Placental epithelial cell (primary cell): ENCODE data around the gene MRPL24. TPM values are rescaled to one million over a fixed set of nuclear protein-coding genes. Genes with fewer than 3 reads are reported as not detected.

Experiments
- total RNA-seq: library from RNA; depleted of rRNA; stranded (reverse); fragments of >200 nt; gene quantifications from 2 replicates; pipeline ENCODE4 v1.2.3, GENCODE V29; 2012

Gene MRPL24
- total RNA-seq, result 11.8 and 26.8 TPM in 2 replicates

DNA sequence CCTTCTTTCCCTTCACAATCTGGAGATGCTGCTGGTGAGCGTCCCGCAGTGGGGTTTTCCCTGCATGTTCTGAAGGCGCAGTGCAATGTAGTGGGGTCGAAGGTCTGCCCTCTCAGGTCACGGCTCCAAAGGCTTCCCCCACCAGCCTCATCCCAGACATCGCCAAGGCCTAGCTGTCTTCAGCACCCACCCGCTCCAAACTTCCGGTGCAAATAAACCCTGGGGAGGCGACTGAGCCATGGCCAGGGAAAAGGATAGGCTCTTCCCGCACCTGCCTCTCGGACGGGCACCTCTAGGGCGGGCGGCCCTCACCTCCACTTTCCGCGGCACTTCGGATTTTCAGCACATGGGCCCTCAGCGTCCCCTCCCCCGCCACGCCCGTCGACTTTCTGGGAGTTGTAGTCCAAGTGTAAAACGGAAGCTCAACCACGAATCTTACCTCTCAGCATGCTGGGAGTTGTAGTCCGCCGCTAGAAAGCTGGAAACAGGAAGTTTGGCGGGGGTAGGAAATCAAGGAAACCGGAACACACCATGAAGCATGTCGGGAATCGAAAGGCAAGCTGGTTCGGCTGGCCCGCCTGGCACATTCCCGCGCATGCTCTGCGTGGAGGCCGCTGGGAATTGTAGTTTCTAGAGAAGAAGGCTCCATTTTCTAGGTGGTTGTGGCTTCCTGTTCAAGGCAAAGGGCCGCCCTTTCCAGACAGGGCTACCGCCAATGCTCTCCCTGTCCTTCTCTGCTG is at the start of gene MRPL24:
MRPL24 (minus strand) TSS at position 348 of the 740 bp plus-strand sequence. CDS start 2,384 bp downstream, outside the sequence.

DNA sequence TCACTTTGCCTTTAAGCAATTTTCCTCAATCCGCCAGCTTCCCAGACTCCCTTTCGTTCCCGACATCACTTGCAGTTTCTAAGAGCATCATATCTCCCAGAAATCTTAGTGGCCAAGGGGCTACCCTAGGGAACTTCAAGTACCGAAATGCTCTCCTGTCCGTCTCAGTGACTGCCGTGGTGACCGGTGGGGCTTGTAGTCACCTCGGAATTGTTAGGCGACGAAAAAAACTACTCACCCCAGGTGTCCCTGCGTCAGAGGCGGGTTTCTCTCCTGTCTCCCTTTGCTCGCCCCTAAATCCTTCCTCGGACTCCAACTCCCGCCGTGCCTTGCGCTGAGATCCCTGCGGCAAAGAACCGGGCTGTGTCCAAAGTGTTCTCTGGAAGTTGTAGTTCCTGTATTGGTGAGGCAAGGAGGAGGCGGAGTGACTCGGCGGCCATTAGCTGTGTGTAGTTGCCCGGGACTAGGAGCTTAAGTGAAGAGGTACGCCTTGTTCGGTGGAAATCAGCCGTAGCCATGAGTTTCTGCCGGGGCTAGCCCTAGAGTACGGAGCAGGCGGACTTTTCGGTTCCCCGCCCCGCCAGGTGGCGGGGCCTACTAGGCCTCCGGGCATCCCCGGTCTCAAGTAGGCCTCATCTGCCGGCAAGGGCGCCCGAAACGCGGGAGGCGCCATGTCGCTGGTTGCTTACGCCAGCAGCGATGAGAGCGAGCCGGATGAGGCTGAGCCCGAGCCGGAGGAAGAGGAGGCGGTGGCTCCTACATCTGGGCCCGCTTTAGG is 26.4 kb upstream of the MRPL24 start, which contains the start of gene PRCC:
PRCC (plus strand) TSS at position 435 of the 778 bp plus-strand sequence; CDS start at position 672, 237 bp downstream.

DNA sequence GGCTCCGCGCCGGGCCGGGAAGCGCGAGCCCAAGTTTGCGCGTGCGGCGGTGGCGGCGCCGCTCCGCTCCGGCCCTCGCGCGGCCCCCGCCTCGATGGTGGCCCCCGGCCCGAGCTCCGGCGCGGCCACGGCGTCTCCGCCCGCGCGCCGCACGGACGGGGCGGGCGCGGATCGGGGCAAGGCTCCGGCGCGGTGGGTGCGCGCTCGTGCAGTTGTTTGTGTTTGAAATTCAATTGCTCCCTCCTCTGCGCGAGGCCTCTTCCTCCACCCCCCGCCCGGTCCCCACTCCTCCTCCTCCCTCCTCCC is 10.5 kb upstream of the MRPL24 start, which contains the start of gene HDGF:
HDGF (minus strand) TSS at position 225 of the 306 bp plus-strand sequence. CDS start 246 bp downstream, outside the sequence.

DNA sequence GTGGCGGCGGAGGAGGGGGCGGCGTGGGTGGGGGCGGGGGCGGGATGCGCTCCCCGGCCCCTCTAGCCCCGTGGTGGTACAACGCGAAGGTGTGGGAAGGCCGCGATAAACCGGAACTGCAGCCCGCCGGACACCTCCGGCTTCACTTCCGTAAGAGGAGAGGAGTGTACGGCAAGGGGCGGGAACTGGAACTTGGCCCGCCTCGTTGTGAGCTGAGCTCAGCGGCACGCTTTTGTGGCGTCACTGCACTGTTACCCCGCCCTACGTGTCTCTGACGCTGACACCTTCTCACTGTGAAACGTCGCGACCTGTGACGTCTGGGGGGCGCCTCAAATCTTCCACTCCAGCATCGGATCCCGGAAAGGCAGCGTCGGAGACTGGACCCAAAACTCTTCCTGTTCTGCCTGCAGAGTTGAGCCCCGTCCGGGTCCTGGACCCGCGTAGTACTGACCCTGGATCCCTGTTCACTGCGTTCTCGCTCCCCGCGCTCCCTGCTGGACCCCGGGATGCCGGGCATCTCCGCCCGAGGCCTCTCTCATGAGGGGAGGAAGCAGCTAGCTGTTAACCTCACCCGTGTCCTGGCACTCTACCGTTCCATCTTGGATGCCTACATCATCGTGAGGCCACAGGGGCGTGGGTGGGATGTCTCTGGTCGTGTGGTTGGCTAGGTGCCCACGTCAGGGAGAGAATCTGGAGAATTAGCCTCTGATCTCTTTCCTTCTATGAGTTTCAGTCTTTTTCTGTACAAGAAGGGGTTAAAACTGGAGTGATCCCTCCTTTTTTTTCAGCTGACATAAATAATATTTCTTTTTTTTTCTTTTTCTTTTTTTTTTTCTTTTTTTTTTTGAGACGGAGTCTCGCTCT is 12.1 kb downstream of the MRPL24 start, which contains the start of gene ISG20L2:
ISG20L2 (minus strand) TSS at position 168 of the 864 bp plus-strand sequence. CDS start 1,114 bp downstream, outside the sequence.

DNA sequence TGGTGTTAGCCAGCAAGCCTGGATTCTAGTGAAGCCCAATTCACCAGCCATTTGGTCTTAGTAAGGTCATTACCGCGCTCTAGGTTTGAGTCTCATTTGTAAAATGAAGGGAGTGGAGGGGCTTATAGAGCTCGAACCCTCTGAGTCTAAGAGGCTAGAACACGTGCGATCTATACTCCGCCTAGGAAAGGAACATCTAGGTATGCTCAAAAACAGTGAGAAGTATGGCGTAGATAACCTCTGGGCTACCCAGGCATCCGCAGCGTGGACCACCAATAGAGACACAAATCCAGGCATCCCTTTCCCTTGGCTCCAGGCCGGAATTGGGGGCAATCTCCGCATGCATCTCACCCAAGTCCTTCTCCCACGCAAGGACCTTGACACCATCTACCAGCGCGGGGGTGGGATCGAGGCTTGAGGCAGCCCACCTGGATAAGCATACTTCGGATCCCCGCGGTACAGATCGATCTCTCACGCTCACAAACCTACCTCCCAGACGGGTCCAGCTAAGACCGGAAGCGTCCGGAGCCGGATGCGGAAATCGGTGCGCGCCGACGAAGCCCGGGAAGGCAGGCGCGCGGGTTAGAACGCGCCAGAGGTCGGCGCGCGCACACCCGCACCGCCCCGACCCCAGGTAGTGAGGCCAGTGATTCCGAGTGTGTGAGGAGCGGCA is 12.8 kb downstream of the MRPL24 start, which contains the start of gene METTL25B:
METTL25B (plus strand) TSS at position 544 of the 673 bp plus-strand sequence. CDS start 636 bp downstream, outside the sequence.

DNA sequence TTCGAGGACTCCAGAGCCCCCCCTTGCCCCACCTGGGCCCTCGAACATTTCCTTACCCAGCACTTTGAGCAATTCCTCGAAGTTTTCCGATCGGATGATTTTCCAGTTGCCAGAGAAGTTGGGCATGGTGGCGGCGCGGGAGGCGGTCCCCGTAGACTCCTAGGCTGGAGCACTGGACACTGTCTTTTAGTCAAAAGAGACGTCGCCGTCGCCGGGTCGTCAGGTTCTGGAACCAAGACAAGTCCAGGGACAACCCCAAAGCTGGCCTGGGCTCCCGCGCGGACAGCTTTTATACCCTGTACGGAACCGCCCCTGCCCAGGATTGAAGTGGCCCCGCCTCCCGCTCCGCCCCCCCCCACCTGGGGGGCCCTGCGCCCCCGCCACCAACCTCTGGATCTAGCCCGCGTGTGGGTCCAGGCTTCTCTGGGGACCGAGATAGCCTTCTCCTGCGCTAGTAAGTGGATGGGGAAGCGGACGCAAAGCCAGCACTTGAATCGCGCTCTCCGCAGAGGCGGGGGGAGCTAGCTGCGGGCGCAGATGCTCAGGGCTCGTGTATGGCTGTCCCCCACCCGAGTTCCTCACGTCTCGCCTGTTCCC is 35.5 kb downstream of the MRPL24 start, which contains the start of gene CRABP2:
CRABP2 (minus strand) TSS at position 263 of the 597 bp plus-strand sequence; CDS start at position 126, 137 bp downstream.

Other genes starting within 250 kb of the MRPL24 start
- gene MEF2D, start 240.3 kb downstream of the MRPL24 start, total RNA-seq, result 15.3 and 20.8 TPM in 2 replicates
- 4.3 and 18.7 TPM in 2 replicates for gene IQGAP3, start 168.5 kb downstream of the MRPL24 start, total RNA-seq
- not detected in 2 replicates for gene TTC24, start 161.4 kb downstream of the MRPL24 start, total RNA-seq
- gene NAXE, start 149.3 kb downstream of the MRPL24 start, total RNA-seq, result 35.7 and 82.3 TPM in 2 replicates
- gene GPATCH4, start 139.6 kb downstream of the MRPL24 start, total RNA-seq, result 5.9 and 18.8 TPM in 2 replicates
- gene HAPLN2, start 121.7 kb downstream of the MRPL24 start, total RNA-seq, result not detected in 2 replicates
- under 0.01 TPM in 1 of 2 replicates, not detected in the other for gene BCAN, start 99.0 kb downstream of the MRPL24 start, total RNA-seq
- 0.65 and 2.7 TPM in 2 replicates for gene NES, start 63.7 kb downstream of the MRPL24 start, total RNA-seq
- gene CRABP2, start 35.5 kb downstream of the MRPL24 start, total RNA-seq, result 129 and 609 TPM in 2 replicates
- 14.5 and 20.4 TPM in 2 replicates for gene METTL25B, start 12.6 kb downstream of the MRPL24 start, total RNA-seq
- gene ISG20L2, start 12.3 kb downstream of the MRPL24 start, total RNA-seq, result 31.1 and 34.2 TPM in 2 replicates
- gene HDGF, start 10.6 kb upstream of the MRPL24 start, total RNA-seq, result 148 and 194 TPM in 2 replicates
- gene PRCC, start 26.4 kb upstream of the MRPL24 start, total RNA-seq, result 21.2 and 34.5 TPM in 2 replicates
- gene SH2D2A, start 75.8 kb upstream of the MRPL24 start, total RNA-seq, result 1.2 TPM in 1 of 2 replicates, not detected in the other
- gene INSRR, start 118.0 kb upstream of the MRPL24 start, total RNA-seq, result under 0.01 TPM in 1 of 2 replicates, not detected in the other
- gene NTRK1, start 119.8 kb upstream of the MRPL24 start, total RNA-seq, result under 0.01 TPM in 1 of 2 replicates, not detected in the other
- gene PEAR1, start 152.6 kb upstream of the MRPL24 start, total RNA-seq, result 1.6 and 3.3 TPM in 2 replicates
- under 0.01 TPM in 1 of 2 replicates, not detected in the other for gene LRRC71, start 179.5 kb upstream of the MRPL24 start, total RNA-seq